K562 (cell line): Measurements from ENCODE around the gene WDR93. TPM values are rescaled to one million over a fixed set of nuclear protein-coding genes. Genes with fewer than 3 reads are reported as not detected.

Source experiments
- ARID1B ChIP-seq: fragments of 450-650 bp; IDR thresholded peaks from 2 replicates; pipeline ENCODE4 v1.6.1; 2016; ENCODE audit warnings: antibody characterized with exemption, mild to moderate bottlenecking, inconsistent platforms
- EGR1 ChIP-seq: fragments of 450-650 bp; conservative IDR thresholded peaks from 2 replicates; pipeline ENCODE4 v1.6.1; 2017; ENCODE audit warnings: mild to moderate bottlenecking
- EZH2 ChIP-seq: IDR thresholded peaks from 2 replicates; pipeline ENCODE4 v1.6.1; 2012; ENCODE audit warnings: low read depth, mild to moderate bottlenecking, inconsistent platforms, low read length, borderline replicate concordance
- HNRNPH1 ChIP-seq: fragments of 200-400 bp; formaldehyde crosslinking; optimal IDR thresholded peaks from 2 replicates; pipeline ENCODE3; 2017; ENCODE audit warnings: low read depth, mild to moderate bottlenecking, low read length, moderate library complexity
- NUFIP1 ChIP-seq: fragments of 450-650 bp; IDR thresholded peaks from 2 replicates; pipeline ENCODE4 v1.6.1; 2018; ENCODE audit not compliant: partially characterized antibody
- PTBP1 ChIP-seq: fragments of 200-400 bp; formaldehyde crosslinking; IDR thresholded peaks from 2 replicates; pipeline ENCODE4 v1.6.1; 2017; ENCODE audit warnings: low read depth, low read length
- RBM15 ChIP-seq: fragments of 200-400 bp; formaldehyde crosslinking; IDR thresholded peaks from 2 replicates; pipeline ENCODE4 v1.6.1; 2018; ENCODE audit warnings: mild to moderate bottlenecking, low read length, moderate library complexity; ENCODE audit not compliant: insufficient read depth
- SRSF1 ChIP-seq: fragments of 200-400 bp; formaldehyde crosslinking; IDR thresholded peaks from 2 replicates; pipeline ENCODE4 v1.6.1; 2017; ENCODE audit warnings: mild to moderate bottlenecking, low read depth, low read length, moderate library complexity
- TCF3 ChIP-seq: sonication (generic); formaldehyde crosslinking; IDR thresholded peaks from 2 replicates; pipeline ENCODE4 v1.4.0; 2020; ENCODE audit warnings: mild to moderate bottlenecking, missing genetic modification reagents
- TRIM28 ChIP-seq: fragments of 450-650 bp; IDR thresholded peaks from 2 replicates; pipeline ENCODE4 v1.6.1; 2017
- ZC3H8 ChIP-seq: fragments of 450-650 bp; IDR thresholded peaks from 2 replicates; pipeline ENCODE4 v1.6.1; 2017
- ZNF584 ChIP-seq: fragments of 200-800 bp; sonication (Bioruptor generic); IDR thresholded peaks from 2 replicates; pipeline ENCODE4 v1.6.1; 2016; ENCODE audit warnings: low read depth, mild to moderate bottlenecking, missing genetic modification characterization, missing compliant biosample characterization
- ZSCAN29 ChIP-seq: fragments of 450-650 bp; IDR thresholded peaks from 2 replicates; pipeline ENCODE4 v1.6.1; 2017
- ZSCAN32 ChIP-seq: fragments of 450-650 bp; formaldehyde crosslinking; IDR thresholded peaks from 2 replicates; pipeline ENCODE4 v1.4.0; 2020; ENCODE audit warnings: mild to moderate bottlenecking, moderate library complexity
- polyA plus RNA-seq, 8 experiments: library from polyadenylated mRNA; depleted of rRNA in 4 of 8; stranded (reverse) in 5 of 8; unstranded in 3 of 8; fragments of >200 nt; fragmentation: Nextera tagmentation in 2 of 8; fragmentation: Illumina TruSeq in 1 of 8; extraction: Ambion mirVana in 2 of 8; extraction: Trizol in 1 of 8; gene quantifications; 2 replicates each; pipeline versions ENCODE4 v1.2.1 to v1.2.3, GENCODE V29; 2011 to 2014; ENCODE audit warnings: inconsistent platforms in 1 of 8, missing spikeins in 1 of 8
- total RNA-seq, 7 experiments: library from RNA; depleted of rRNA in 6 of 7; stranded (reverse); fragments of >200 nt in 6 of 7; fragmentation: Illumina TruSeq in 2 of 7; extraction: Trizol in 2 of 7; gene quantifications; 2 replicates each; pipeline versions ENCODE4 v1.2.1 to v1.2.3, GENCODE V29; 2011 to 2021; ENCODE audit warnings: low replicate concordance in 1 of 7
- TF ChIP-seq, protein P1 (sequence below): sonication (generic); formaldehyde crosslinking; IDR thresholded peaks from 2 replicates; pipeline ENCODE4 v1.4.0; 2020; ENCODE audit warnings: mild to moderate bottlenecking, missing genetic modification reagents
- TF ChIP-seq, protein P2 (sequence below), 2 experiments: fragments of 450-650 bp; conservative IDR thresholded peaks; 2 replicates each; pipeline ENCODE4 v1.6.1; 2017; ENCODE audit warnings: mild to moderate bottlenecking in 2 of 2, moderate library complexity in 2 of 2
- TF ChIP-seq, protein P3 (sequence below): sonication (generic); formaldehyde crosslinking; IDR thresholded peaks from 2 replicates; pipeline ENCODE4 v1.8.1; 2023; ENCODE audit warnings: missing genetic modification reagents, mild to moderate bottlenecking, borderline replicate concordance
- TF ChIP-seq, protein P4 (sequence below): fragments of 250-450 bp; sonication (Bioruptor Pico); IDR thresholded peaks from 2 replicates; pipeline ENCODE4 v1.6.1; 2021; ENCODE audit warnings: mild to moderate bottlenecking

The WDR93 gene
- total and polyA plus RNA-seq, 9 of the 15 experiments (the other 6 are each of a cell fraction or from before 2014, with no cell fraction given): not detected

DNA sequence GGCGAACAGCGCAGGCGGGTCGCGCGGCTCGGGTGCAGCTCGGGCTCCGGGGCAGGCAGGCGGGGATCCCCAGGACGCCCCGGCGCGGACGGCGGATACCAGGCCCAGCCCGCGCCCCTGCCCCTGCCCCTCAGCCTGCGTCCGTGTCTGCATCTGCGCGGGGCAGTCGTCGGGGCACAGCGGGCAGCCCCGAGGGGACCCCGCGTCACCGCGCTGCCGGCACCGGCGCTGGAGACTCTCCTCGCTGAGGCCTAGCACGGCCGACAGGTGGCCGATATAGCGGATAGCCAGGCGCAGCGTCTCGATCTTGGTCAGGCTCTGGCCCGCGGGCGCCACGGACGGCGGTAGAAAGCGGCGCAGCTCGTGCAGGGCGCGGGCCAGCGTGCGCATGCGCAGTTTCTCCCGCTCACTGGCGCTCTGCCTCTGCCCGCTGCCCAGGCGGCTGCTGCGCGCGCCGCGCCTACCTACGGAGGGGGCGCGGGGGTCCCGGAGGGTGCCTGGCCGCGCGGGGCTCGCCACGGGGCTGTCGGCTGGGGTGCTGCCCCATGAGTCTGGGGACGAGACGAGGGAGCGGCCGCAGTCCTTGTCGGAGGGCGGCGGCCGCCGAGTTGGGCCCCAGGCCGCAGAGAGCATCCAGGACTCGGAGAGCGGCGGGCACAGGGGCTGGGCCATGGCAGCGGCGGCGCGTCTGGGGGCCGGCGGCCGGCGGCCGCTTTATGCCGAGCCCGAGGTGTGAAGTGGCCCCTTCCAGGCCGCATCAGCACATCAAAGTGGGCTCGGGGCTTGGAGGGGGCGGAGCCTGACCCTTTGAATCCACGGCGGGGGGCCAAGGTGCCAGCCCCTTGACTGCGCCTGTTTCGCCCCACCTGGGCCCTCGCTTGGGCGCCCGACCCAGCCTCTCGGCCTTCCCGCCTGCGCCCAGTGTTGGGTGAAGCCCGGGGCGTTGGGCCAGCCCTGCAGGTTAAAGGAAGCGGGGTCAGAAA is 60.2 kb downstream of the WDR93 start, which contains the start of gene MESP1 (continued):
- TF ChIP-seq PTBP1 (no peak), ZSCAN32 (CRISPR knock-in tag) (no peak), TCF3 (CRISPR knock-in tag) (no peak), EGR1 (no peak), HNRNPH1 (no peak), EZH2 (no peak), ZC3H8 (no peak), SRSF1 (no peak), ZNF584 (no peak), TRIM28 (no peak; the same call in 1 of the 2 replicates), ZSCAN29 (no peak), RBM15 (no peak), ARID1B (no peak), NUFIP1 (no peak)
- TF ChIP-seq, protein P1, sequence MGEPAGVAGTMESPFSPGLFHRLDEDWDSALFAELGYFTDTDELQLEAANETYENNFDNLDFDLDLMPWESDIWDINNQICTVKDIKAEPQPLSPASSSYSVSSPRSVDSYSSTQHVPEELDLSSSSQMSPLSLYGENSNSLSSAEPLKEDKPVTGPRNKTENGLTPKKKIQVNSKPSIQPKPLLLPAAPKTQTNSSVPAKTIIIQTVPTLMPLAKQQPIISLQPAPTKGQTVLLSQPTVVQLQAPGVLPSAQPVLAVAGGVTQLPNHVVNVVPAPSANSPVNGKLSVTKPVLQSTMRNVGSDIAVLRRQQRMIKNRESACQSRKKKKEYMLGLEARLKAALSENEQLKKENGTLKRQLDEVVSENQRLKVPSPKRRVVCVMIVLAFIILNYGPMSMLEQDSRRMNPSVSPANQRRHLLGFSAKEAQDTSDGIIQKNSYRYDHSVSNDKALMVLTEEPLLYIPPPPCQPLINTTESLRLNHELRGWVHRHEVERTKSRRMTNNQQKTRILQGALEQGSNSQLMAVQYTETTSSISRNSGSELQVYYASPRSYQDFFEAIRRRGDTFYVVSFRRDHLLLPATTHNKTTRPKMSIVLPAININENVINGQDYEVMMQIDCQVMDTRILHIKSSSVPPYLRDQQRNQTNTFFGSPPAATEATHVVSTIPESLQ (CRISPR knock-in tag): no peak
- TF ChIP-seq, protein P2, sequence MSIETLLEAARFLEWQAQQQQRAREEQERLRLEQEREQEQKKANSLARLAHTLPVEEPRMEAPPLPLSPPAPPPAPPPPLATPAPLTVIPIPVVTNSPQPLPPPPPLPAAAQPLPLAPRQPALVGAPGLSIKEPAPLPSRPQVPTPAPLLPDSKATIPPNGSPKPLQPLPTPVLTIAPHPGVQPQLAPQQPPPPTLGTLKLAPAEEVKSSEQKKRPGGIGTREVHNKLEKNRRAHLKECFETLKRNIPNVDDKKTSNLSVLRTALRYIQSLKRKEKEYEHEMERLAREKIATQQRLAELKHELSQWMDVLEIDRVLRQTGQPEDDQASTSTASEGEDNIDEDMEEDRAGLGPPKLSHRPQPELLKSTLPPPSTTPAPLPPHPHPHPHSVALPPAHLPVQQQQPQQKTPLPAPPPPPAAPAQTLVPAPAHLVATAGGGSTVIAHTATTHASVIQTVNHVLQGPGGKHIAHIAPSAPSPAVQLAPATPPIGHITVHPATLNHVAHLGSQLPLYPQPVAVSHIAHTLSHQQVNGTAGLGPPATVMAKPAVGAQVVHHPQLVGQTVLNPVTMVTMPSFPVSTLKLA (conservative IDR thresholded peaks at IDR 0.05): no peak
- TF ChIP-seq, protein P3, sequence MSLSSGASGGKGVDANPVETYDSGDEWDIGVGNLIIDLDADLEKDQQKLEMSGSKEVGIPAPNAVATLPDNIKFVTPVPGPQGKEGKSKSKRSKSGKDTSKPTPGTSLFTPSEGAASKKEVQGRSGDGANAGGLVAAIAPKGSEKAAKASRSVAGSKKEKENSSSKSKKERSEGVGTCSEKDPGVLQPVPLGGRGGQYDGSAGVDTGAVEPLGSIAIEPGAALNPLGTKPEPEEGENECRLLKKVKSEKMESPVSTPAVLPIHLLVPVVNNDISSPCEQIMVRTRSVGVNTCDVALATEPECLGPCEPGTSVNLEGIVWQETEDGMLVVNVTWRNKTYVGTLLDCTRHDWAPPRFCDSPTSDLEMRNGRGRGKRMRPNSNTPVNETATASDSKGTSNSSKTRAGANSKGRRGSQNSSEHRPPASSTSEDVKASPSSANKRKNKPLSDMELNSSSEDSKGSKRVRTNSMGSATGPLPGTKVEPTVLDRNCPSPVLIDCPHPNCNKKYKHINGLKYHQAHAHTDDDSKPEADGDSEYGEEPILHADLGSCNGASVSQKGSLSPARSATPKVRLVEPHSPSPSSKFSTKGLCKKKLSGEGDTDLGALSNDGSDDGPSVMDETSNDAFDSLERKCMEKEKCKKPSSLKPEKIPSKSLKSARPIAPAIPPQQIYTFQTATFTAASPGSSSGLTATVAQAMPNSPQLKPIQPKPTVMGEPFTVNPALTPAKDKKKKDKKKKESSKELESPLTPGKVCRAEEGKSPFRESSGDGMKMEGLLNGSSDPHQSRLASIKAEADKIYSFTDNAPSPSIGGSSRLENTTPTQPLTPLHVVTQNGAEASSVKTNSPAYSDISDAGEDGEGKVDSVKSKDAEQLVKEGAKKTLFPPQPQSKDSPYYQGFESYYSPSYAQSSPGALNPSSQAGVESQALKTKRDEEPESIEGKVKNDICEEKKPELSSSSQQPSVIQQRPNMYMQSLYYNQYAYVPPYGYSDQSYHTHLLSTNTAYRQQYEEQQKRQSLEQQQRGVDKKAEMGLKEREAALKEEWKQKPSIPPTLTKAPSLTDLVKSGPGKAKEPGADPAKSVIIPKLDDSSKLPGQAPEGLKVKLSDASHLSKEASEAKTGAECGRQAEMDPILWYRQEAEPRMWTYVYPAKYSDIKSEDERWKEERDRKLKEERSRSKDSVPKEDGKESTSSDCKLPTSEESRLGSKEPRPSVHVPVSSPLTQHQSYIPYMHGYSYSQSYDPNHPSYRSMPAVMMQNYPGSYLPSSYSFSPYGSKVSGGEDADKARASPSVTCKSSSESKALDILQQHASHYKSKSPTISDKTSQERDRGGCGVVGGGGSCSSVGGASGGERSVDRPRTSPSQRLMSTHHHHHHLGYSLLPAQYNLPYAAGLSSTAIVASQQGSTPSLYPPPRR (CRISPR knock-in tag): no peak
- TF ChIP-seq, protein P4, sequence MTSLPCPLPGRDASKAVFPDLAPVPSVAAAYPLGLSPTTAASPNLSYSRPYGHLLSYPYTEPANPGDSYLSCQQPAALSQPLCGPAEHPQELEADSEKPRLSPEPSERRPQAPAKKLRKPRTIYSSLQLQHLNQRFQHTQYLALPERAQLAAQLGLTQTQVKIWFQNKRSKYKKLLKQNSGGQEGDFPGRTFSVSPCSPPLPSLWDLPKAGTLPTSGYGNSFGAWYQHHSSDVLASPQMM (CRISPR knock-in tag): no peak
